Neuronal stem cell (in vitro differentiated cells): ENCODE data around the gene SLAMF8.

ENCODE experiments used
- DNase-seq: peaks from one replicate; pipeline ENCODE4 v3.0.0-alpha.2; 2013; ENCODE audit warnings: low spot score
- H2AFZ ChIP-seq: one replicate; pipeline ENCODE4 v1.6.1; 2013; ENCODE audit warnings: mild to moderate bottlenecking, low read length, inconsistent platforms
- H2AK5ac ChIP-seq: 2 replicates; pipeline ENCODE4 v1.6.1; 2013; ENCODE audit warnings: low read depth, mild to moderate bottlenecking, inconsistent platforms, low read length, moderate library complexity, mixed read lengths
- H2BK120ac ChIP-seq: 2 replicates; pipeline ENCODE4 v1.6.1; 2013; ENCODE audit warnings: low read depth, mild to moderate bottlenecking, inconsistent platforms, low read length, moderate library complexity, mixed read lengths
- H2BK12ac ChIP-seq: one replicate; pipeline ENCODE4 v1.6.1; 2013; ENCODE audit warnings: low read length, inconsistent platforms
- H2BK15ac ChIP-seq: 2 replicates; pipeline ENCODE4 v1.6.1; 2013; ENCODE audit warnings: mild to moderate bottlenecking, low read length, inconsistent platforms, mixed read lengths
- H2BK5ac ChIP-seq: one replicate; pipeline ENCODE4 v1.6.1; 2013; ENCODE audit warnings: inconsistent platforms, mild to moderate bottlenecking, low read length, moderate library complexity
- H3K14ac ChIP-seq: one replicate; pipeline ENCODE4 v1.6.1; 2013; ENCODE audit warnings: low read length, inconsistent platforms
- H3K18ac ChIP-seq: 2 replicates; pipeline ENCODE4 v1.6.1; 2013; ENCODE audit warnings: low read length, inconsistent platforms
- H3K23ac ChIP-seq: 2 replicates; pipeline ENCODE4 v1.6.1; 2013; ENCODE audit warnings: low read depth, mild to moderate bottlenecking, mixed read lengths, low read length, inconsistent platforms; ENCODE audit not compliant: poor library complexity
- H3K27ac ChIP-seq: replicated peaks from 3 replicates; pipeline ENCODE4 v1.5.1; 2013; ENCODE audit warnings: low read length, inconsistent platforms
- H3K27me3 ChIP-seq, 3 experiments: 2 replicates each; pipeline ENCODE4 v1.6.1; 2013; ENCODE audit warnings: low read length in 3 of 3, mild to moderate bottlenecking in 2 of 3, inconsistent platforms in 1 of 3, low read depth in 1 of 3, mixed read lengths in 1 of 3, moderate library complexity in 1 of 3; ENCODE audit not compliant: control insufficient read depth in 3 of 3, insufficient read depth in 3 of 3
- H3K36me3 ChIP-seq, 2 donors: replicated peaks in 1 of 2; 2 replicates each; pipeline ENCODE4 v1.6.1; 2013; ENCODE audit warnings: low read length in 2 of 2; ENCODE audit not compliant: control insufficient read depth in 2 of 2, insufficient read depth in 2 of 2
- H3K4ac ChIP-seq: 2 replicates; pipeline ENCODE4 v1.6.1; 2013; ENCODE audit warnings: inconsistent platforms, mild to moderate bottlenecking, low read length, moderate library complexity
- H3K4me1 ChIP-seq, 2 donors: 1 replicate in 1 of 2; 2 replicates in 1 of 2; pipeline ENCODE4 v1.6.1; 2013; ENCODE audit warnings: low read length in 2 of 2, low read depth in 1 of 2; ENCODE audit not compliant: control insufficient read depth in 2 of 2, insufficient read depth in 1 of 2
- H3K4me2 ChIP-seq: one replicate; pipeline ENCODE4 v1.6.1; 2013; ENCODE audit warnings: mild to moderate bottlenecking, low read length, inconsistent platforms; ENCODE audit not compliant: insufficient read depth, poor library complexity, severe bottlenecking
- H3K4me3 ChIP-seq, 2 donors: 2 replicates each; pipeline ENCODE4 v1.5.1; 2013; ENCODE audit warnings: low read length in 2 of 2, mild to moderate bottlenecking in 2 of 2, inconsistent platforms in 1 of 2, moderate library complexity in 1 of 2
- H3K79me1 ChIP-seq: one replicate; pipeline ENCODE4 v1.6.1; 2013; ENCODE audit warnings: low read depth, mild to moderate bottlenecking, inconsistent platforms, low read length, moderate library complexity
- H3K9ac ChIP-seq: one replicate; pipeline ENCODE4 v1.6.1; 2013; ENCODE audit warnings: mild to moderate bottlenecking, low read depth, low read length, inconsistent platforms; ENCODE audit not compliant: poor library complexity
- H3K9me3 ChIP-seq, 2 donors: replicated peaks in 1 of 2; 2 replicates each; pipeline versions ENCODE3 to v1.6.1; 2013; ENCODE audit warnings: low read length in 2 of 2, mild to moderate bottlenecking in 2 of 2, inconsistent platforms in 1 of 2, low read depth in 1 of 2, mixed read lengths in 1 of 2, moderate library complexity in 1 of 2; ENCODE audit not compliant: control insufficient read depth in 2 of 2, insufficient read depth in 1 of 2
- H4K8ac ChIP-seq: one replicate; pipeline ENCODE4 v1.6.1; 2013; ENCODE audit warnings: low read depth, mild to moderate bottlenecking, inconsistent platforms, low read length, moderate library complexity
- H4K91ac ChIP-seq: one replicate; pipeline ENCODE4 v1.6.1; 2013; ENCODE audit warnings: low read length, low read depth, mild to moderate bottlenecking, inconsistent platforms; ENCODE audit not compliant: poor library complexity
- WGBS, 2 donors: extraction: QIAGEN DNeasy Blood & Tissue Kit; methylation state at CpG; one replicate each; pipeline ENCODE4 v1.1.7; 2013; ENCODE audit warnings: missing lambda C conversion rate in 2 of 2, mixed read lengths in 1 of 2; ENCODE audit not compliant: insufficient read length in 2 of 2, insufficient replicate concordance in 1 of 2; ENCODE audit errors: extremely low coverage in 2 of 2; 5-methylcytosine and 5-hydroxymethylcytosine counted together

The SLAMF8 gene

GRCh38 chr1:159880430-159880829 lies 53.8 kb downstream of the SLAMF8 start:
- no CpG with 5 or more reads among the region's 3 CpGs for WGBS, 2 donors
- H3K79me1 ChIP-seq: no peaks in the 10 kb centered on the region

GRCh38 chr1:159881622-159882526 lies 55.2 kb downstream of the SLAMF8 start:
- Histone ChIP-seq H4K91ac (no peak overlapping the region), H3K4me1 (no peaks in the 10 kb centered on the region), H3K27ac (no peak overlapping the region), H3K27me3 (peaks cover 0 to 35% (median 0%) of the 10 kb centered on the region in 3 experiments), H2AFZ (no peak overlapping the region), H2BK15ac (no peak overlapping the region), H2AK5ac (no peak overlapping the region), H3K4me3 (no peak overlapping the region), H3K9ac (no peak overlapping the region), H3K23ac (no peak overlapping the region), H3K14ac (no peak overlapping the region), H3K9me3 (no peaks in the 10 kb centered on the region), H3K4ac (no peak overlapping the region), H4K8ac (no peak overlapping the region), H3K79me1 (no peaks in the 10 kb centered on the region), H2BK5ac (no peak overlapping the region), H3K18ac (no peak overlapping the region), H3K4me2 (no peak overlapping the region), H2BK120ac (no peak overlapping the region), H3K36me3 (no peaks in the 10 kb centered on the region), H2BK12ac (no peak overlapping the region)
- no CpG with 5 or more reads among the region's 6 CpGs for WGBS, 2 donors
- no peak for DNase-seq

More at GRCh38 chr1:159880430-159880829, 53.8 kb downstream of the SLAMF8 start:
- Histone ChIP-seq H2AFZ (no peak overlapping the region), H2BK5ac (no peak overlapping the region), H3K4ac (no peak overlapping the region), H4K8ac (no peak overlapping the region), H2BK120ac (no peak overlapping the region), H3K14ac (no peak overlapping the region), H2BK15ac (no peak overlapping the region), H3K4me2 (no peak overlapping the region), H2BK12ac (no peak overlapping the region), H3K23ac (no peak overlapping the region), H3K27ac (no peak overlapping the region), H3K4me1 (no peaks in the 10 kb centered on the region), H4K91ac (no peak overlapping the region), H3K18ac (no peak overlapping the region), H3K9ac (no peak overlapping the region), H3K36me3 (no peaks in the 10 kb centered on the region), H3K4me3 (no peak overlapping the region), H3K27me3 (peaks cover 0 to 32% (median 0%) of the 10 kb centered on the region in 3 experiments), H3K9me3 (no peaks in the 10 kb centered on the region), H2AK5ac (no peak overlapping the region)
- no peak for DNase-seq

- H3K4me3 ChIP-seq: no peak overlapping the region
- no peak overlapping the region for H2BK15ac ChIP-seq
- no peak overlapping the region for H3K4ac ChIP-seq
- H4K8ac ChIP-seq: no peak overlapping the region
- no peak overlapping the region for H3K23ac ChIP-seq
- no peaks in the 10 kb centered on the region for H3K79me1 ChIP-seq
- no peak overlapping the region for H2BK5ac ChIP-seq
- WGBS, 2 donors: no CpG with 5 or more reads among the region's 2 CpGs
- no peak overlapping the region for H3K27ac ChIP-seq
- no peaks in the 10 kb centered on the region for H3K9me3 ChIP-seq
- no peak overlapping the region for H4K91ac ChIP-seq
- no peak overlapping the region for H3K14ac ChIP-seq
- peaks cover 0 to 32% (median 0%) of the 10 kb centered on the region in 3 experiments for H3K27me3 ChIP-seq
- DNase-seq: no peak
- no peaks in the 10 kb centered on the region for H3K36me3 ChIP-seq
- H3K9ac ChIP-seq: no peak overlapping the region
- no peak overlapping the region for H2AFZ ChIP-seq
- no peak overlapping the region for H2BK120ac ChIP-seq
- H2AK5ac ChIP-seq: no peak overlapping the region
- no peak overlapping the region for H3K4me2 ChIP-seq
- H3K18ac ChIP-seq: no peak overlapping the region
- H3K4me1 ChIP-seq: no peaks in the 10 kb centered on the region
- H2BK12ac ChIP-seq: no peak overlapping the region
Measured at GRCh38 chr1:159882527-159882862, 55.8 kb downstream of the SLAMF8 start.

GRCh38 chr1:159883134-159883533 lies 56.5 kb downstream of the SLAMF8 start:
- Histone ChIP-seq H3K9ac (no peak overlapping the region), H3K27me3 (peaks cover 0 to 32% (median 0%) of the 10 kb centered on the region in 3 experiments), H2BK120ac (no peak overlapping the region), H4K8ac (no peak overlapping the region), H2AK5ac (no peak overlapping the region), H3K23ac (no peak overlapping the region), H3K14ac (no peak overlapping the region), H2AFZ (no peak overlapping the region), H3K27ac (no peak overlapping the region), H3K9me3 (no peaks in the 10 kb centered on the region), H3K4ac (no peak overlapping the region), H2BK12ac (no peak overlapping the region), H4K91ac (no peak overlapping the region), H3K79me1 (no peaks in the 10 kb centered on the region), H3K36me3 (no peaks in the 10 kb centered on the region), H2BK5ac (no peak overlapping the region), H3K4me2 (no peak overlapping the region), H3K4me1 (no peaks in the 10 kb centered on the region), H2BK15ac (no peak overlapping the region), H3K18ac (no peak overlapping the region), H3K4me3 (no peak overlapping the region)
- DNase-seq: no peak
- WGBS, 2 donors: no CpG with 5 or more reads among the region's 4 CpGs
